T-helper 1 cell treated with Interleukin-12 subunit alpha and Interleukin-12 subunit beta and Interleukin-4 antibody, amounts not matched to agents 30 ng/mL and 1 ng/mL, for 36 hours (primary cell): ENCODE data around the gene NR3C2. TPM values are rescaled to one million over a fixed set of nuclear protein-coding genes. Genes with fewer than 3 reads are reported as not detected.
"Not testable (repeated sequence)": the region's sequence is repeated elsewhere in the genome, so short reads cannot be mapped to it uniquely, and the experiment has no call there.

Source experiments
- intact Hi-C: fragments of 100-400 bp; cut with micrococcal nuclease; formaldehyde crosslinking; loops from one replicate; pipeline ENCODE4 v1.15.1; 2024
- total RNA-seq: library from RNA; stranded (reverse); gene quantifications from 2 replicates; pipeline ENCODE4 v1.2.3, GENCODE V29; 2022

The NR3C2 gene
- total RNA-seq, 1 donor from 2014 or later, result 0.83 TPM

DNA sequence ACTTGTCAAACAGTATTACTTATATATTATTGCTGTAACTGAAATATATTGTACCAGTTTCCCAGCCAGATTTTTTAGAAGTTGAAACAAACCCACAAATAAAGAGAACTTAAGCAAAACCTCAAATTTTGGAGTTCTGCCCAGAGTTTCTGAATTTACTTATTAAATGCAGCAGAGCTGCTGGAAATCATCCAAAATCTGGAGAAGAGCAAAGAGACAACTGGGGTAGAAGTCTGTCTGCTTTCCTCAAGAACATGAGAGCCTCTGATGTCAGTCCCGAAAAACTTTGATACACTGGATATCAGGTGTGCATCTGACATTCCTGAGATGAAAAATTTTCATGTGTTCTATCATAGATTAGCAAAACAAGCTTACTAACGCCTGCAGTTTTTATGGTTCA lies 325.9 kb downstream of the NR3C2 start:
- intact Hi-C loops, result no loop called here

DNA sequence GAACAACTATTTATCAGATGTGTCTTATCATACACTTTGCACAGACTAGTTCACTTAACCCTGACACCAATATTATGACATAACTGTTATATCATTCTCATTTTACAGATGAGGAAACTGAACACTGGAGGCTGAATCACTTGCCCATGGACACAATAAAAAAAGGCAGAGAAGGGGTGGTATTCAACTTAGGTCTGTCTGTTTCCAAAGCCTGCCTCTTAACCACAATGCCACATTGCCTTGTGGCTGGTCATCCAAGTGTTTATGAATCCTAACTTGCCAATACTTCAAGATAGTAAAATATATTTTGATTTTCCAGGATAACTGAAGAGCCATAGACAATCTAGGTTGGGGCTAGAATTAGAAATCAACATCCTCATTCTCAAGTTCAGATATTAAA lies 327.8 kb downstream of the NR3C2 start:
- intact Hi-C loops, result no loop called here

DNA sequence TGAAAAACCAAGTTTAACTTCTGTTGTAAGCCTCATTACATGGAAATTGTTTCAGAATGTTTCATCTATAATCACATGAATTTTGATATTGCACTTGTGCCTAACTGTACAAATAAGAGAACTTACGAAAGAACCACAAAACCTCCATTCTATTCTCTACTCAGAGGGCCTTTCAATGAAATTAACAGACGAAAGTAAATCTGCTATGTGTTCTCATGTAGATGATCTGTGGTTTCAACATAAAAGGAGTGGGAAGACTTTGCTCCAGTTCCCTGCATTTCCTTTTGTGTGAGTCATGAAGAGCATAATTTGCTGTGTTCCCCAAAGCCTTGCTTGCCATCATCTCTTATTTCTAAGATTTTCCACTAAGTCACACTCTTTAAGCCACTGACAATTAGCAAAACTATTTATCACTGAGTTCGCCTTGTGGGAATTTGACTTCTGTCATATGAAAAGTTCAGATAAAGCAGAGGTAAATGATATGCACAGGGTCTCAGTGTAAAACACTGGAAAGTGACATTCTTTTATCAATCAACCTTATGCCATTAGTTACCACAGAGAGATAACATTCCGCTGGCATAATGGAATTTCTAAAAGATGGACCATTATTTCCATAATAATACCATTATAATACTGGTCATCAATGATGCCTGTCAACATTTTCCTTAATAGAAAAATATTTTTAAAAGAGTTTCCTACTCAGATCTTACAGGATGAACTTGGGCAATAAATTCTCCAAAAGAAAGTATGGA lies 329.8 kb downstream of the NR3C2 start:
- intact Hi-C loops, result no loop called here

DNA sequence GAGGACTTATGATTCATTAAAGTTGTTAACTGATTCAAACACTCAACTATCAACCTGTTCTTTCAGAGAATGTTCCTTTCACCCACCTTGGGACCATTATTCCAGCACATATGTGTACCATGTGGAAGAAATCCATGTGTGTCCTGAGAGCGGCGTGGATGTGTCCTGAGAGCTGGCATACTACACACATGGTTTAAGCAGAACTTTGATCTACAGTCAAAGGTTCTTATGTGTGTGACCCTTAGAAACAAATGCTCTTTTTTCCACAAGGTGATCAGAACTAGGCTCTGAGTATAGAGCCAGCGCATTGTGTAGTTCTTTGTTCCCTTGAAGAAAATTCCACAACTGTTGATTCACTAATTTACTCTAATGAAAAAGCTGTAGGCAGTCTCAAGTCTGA lies 332.0 kb downstream of the NR3C2 start:
- intact Hi-C loops, result no loop called here

DNA sequence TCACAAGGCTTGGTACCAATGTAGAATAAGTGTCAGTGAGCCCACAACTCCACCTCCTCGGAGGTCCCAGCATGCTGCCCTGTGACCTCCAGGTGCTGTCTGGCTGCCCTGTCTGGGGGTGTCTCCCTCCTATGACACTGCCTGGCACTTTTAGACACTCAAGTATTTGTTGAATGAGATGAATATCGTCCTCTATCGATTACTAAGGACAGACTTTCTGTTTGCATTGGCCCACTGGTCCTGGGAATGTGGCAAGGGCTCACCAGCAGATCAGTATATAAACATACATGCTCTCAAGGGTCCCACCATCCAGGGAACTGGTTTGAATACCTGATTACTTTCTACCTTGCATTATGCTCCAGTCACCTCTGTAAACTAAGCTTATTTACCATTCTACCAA lies 333.0 kb downstream of the NR3C2 start:
- intact Hi-C loops, result no loop called here

DNA sequence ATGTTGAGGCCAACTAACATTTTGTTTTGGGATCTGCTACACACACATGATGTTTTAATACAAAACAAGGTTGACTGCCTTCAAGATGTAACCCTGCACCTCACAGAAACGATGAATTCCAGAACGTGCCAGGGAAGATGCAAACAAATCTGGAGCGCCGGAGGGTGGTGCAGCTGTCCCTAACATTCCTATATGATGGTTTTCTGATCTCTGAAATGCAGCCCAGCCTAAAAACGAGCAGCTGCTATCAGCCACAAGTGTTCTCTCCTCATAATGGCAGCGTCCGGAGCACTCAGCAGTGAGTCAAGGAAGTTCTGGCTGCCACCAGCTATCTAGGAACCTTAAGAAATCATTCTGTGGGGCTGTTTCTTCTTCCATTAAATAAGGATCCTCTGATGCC lies 333.4 kb downstream of the NR3C2 start:
- intact Hi-C loops, result no loop called here

DNA sequence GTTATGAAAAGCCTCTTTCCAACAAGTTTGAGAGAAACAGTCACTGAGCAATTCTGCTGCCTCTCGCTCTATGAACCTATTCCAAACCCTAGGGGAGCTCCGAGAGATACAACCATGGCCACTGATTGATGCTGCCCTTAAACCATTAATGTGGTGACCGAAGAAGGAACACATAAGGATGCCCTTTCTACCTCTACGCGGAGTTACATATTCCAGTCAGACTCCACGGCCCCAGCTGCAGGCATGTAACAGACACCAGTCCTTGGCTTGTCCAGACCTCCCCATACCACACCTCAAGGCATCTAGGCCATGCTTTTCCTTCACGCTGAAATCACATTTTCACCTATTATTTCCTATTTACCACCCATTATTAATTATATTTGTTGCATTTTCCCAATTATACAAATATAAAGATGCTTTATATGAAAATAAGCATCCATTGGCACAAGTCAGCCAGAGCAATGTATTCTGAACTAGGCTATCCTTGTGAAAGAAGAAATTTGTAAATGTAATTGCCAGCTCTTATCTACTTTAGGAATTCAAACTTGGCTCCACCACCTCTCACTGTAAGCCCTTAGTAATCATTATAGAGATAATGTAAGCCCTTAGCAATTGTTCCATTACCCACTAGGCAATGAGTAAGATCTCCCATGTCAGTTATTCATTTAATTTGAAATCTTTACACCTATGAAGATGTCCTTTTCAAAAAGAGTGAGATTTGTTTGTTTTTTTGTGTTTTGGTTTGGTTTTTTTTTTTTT lies 338.4 kb downstream of the NR3C2 start:
- intact Hi-C loops, result no loop called here

DNA sequence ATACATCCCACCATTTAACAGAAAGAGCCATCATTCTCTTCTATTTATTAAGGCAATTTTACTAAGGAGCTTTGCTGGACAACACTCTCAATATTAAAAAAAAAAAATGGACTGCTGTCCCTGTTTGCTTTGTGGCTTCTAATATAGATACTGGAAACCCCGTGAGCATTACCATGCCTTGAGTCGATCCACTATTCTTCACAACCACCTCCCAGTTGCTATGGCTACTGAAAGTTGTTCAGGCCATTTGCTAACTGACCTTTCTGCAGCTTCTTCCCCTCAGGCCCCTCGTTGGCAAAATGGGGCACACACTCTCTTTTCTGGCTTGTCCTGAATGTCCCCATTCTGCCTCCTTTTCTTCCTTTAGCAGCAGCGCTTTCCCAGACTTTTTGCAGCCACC lies 340.4 kb downstream of the NR3C2 start:
- intact Hi-C loops, result no loop called here

DNA sequence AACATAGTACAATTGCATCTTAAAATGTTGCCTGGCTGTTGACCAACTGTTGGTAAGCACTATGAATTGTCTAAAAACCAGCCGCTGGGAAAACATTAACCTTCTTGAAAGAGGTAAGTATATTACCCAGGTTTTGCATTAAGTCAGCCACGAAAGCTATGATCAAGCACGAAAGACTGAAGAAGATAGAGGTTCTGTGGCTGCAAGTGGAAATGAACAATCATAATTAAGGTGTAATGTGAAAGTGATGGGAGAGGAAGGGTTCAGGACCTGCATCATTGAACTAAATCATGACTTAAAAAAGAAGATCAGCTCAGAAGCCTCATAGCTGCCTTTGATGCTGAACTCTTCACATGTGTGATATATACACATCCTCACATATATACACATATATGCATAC lies 341.0 kb downstream of the NR3C2 start:
- intact Hi-C loops, result no loop called here

DNA sequence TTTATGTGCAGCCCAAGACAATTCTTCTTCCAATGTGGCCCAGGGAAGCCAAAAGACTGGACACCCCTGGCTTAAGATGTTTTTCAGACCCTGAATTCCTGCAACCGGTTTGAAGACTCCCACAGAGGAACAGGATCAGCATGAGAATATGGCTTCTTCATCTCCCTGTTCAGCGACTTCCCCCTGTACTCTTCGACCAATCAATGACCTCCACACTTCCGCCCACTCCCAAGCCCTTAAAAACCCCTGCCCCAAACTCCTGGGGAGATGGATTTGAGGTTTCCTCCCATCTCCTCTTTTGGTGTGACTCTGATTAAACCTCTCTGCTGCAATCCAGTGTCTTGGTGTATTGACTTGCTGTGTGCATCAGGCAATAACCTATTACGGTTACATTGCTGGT lies 344.4 kb downstream of the NR3C2 start:
- intact Hi-C loops, result no loop called here

DNA sequence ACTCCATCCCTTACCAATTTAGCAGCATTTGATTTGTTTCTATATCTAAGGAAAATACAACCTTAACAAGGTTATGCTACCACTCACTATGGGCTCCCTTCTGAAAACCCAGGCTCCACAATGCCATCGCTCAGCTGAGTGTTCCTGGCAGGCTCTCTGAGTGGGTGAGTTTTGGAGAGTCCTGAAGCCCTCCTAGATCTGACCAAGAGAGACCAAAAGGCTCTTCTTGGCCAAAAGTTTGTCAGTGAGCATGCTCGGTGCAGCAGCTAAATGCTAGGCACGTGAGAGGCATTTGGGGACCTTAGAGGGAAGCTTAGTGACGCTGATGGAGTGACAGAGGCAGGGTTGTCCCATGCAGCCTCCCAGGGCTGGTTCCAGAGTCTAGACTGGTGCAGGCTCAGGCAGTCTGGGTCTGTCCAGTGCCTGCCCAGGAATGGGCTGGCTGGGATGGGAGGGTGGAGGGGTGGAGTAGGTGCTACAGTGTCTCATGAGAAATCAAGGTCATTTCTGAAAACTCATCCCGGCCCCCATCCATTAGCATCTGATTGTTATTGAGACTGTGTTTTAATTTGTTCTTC lies 346.8 kb downstream of the NR3C2 start:
- intact Hi-C loops, result no loop called here

DNA sequence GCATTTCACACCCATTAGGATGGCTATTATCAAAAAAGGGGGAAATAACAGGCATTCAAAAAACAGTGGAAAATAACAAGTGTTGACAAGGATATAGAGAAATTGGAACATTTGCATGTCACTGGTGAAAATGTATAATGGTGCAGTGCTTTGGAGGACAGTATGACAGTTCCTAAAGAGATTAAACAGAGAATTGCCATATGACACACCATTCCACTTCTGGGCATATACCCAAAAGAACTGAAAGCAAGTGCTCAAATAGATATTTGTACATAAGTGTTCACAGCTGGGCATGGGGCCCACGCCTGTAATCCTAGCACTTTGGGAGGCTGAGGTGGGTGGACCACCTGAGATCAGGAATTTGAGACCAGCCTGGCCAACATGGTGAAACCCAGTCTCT lies 348.1 kb downstream of the NR3C2 start:
- intact Hi-C loops, result no loop called here

DNA sequence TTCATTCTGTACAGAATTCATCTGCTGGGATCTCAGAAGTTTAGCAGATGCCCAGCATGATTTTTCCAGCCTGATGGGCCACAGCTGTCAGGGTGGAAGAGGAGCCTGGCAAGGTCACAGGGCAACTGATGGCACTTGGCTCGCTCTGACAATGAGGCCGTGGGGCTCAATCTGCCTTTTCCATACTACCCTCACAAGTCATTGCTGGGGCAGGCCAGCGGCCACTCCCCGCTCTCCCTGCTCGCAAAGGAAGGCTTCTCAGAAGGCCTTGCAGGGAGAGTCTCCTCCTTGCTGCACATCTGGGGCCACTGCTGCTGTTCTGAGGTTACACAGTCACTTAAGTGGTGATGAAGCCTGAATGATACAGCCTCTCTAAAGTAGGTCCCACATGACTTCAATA lies 349.1 kb downstream of the NR3C2 start:
- intact Hi-C loops, result no loop called here

DNA sequence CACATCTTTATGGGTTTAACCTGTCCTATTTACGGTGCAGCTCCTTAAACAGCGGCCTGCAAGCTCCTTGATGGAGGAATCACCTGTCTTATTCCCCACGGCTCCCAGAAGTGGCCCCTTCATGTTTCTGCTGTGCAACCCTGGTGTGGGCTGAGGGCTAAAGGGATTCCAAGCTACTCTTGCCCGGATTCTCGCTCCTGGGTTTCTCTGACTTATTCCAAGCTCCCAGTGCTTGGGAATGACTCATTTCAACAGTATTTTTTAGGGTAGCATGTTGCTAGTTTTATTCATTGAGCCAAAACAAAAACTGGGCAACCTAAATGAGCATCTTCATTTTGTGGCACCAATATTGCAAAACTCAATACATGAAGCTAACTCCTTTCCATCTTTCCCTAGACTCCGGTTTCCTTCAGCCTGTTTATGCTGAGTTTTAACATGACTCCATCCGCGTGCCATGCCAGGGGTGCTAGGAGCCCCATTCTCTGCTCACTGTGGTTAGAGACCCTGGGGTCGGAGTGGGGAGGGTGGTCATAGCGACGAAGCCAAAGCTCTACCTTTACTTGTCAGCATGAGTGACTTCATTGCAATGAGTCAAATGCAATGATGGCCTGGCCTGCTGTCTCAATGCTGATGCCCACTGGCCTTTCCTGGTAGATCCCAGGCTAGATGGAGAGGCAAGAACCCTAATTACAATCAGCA lies 349.7 kb downstream of the NR3C2 start:
- intact Hi-C loops, result no loop called here

DNA sequence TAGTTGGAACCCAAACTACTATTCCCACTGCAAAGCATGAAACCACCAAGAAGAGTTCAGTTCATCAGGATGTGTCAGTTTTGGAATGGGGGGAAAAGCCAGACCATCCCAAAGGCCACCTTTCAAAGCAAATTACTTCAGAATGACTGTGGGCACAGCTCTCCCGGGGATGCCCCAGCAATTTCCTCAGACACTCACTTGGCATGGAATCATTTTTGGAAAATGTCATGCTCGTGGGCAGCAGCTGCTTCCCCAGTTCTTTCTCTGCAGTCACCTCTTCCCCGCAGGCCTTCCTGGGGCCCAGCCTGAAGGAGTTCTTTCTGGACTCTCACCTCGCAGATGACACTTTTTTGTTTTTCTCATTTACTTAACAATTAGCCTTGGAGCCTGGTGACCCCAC lies 350.3 kb downstream of the NR3C2 start:
- intact Hi-C loops, result no loop called here

DNA sequence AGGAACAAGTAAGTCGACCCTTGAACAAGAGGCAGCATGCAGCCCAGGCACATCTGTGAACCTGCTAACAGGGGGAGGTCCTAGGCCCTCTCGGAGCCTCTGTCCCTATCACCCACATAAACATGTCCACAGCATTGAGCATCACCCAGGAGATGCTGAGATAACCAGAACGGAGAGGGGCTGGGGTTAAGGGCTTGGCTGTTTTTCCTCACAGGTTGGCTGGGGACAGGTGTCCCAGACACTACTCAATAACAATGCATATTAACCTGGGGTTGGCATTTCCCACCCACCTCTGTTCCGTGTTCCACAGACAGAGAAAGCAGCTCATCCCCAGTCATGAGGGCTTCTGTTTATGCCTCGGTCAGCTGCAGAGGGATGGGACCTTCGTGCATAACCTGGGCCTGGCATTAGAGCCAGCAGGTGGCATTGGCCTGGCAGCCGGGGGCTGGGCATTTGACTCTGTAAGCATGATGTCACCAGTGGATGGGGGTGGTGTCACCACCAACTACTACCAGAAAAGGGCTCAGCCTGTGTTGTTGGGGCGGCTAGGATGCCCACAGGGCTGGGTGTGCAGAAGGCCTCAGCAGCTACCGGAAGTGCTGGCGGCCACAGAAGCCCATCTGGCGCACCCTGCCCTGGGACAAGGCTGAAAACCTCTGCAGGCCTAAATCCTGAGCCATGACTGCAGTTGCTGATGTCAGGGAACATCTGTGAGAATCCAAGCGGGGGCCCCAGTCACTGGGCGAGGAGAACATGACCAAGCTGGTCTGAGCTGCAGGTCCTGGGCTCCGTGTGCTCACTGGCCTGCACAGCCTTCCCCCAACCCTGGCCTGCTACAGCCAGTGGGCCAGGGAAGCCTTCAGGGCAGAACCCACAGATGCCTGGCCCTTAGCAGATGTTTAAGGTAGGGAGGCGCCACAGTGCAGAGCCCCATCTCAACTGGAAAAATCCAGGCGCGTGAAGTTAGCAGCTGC lies 351.4 kb downstream of the NR3C2 start:
- intact Hi-C loops, result no loop called here

DNA sequence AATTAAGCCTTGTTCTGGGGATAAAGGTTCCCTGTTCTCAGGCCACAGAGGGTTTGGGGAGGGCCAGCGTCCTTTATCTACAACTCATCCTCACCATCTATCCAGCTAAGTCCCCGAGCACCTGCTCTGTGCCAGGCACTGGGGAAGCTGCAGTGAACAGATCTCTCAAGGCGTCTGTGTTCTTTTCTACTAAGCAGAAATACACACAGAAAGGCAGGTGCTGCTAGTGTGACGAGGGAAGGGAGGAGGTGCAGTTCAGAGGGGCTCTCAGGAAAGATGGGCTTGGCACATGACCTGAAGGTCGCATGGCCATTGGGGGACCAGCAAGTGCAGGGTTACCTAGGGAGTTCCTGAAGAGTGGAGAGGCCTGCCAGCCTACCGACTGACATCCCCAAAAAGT lies 352.2 kb downstream of the NR3C2 start:
- intact Hi-C loops, result no loop called here

DNA sequence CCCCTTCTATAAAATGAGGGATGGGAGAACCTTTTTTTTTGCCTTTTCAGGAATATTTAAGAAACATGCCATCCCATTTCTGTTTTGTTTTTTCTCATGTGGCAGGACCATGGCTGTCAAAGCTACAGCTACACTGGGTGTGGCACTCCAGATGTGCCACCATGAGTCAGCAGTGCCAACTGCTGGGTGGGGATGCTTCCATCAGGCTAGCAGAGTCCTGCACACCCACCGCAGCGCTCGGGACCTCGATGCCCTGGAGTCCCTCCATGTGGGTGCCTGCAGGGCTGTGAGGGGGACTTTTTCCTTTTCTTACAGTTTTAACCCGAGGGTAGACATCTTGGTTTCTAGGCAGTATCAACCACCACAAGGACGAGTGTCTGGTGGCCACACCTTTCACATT lies 352.6 kb downstream of the NR3C2 start:
- intact Hi-C loops, result no loop called here

DNA sequence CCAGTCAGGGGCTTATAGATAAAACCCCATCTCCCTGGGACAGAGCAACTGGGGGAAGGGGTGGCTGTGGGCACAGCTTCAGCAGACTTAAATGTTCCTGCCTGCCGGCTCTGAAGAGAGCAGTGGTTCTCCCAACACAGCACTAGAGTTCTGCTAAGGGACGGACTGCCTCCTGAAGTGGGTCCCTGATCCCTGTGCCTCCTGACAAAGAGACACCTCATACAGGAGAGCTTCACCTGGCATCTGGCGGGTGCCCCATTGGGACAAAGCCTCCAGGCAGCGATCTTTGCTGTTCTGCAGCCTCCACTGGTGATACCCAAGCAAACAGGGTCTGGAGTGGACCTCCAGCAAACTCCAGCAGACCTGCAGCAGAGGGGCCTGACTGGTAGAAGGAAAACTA lies 359.1 kb downstream of the NR3C2 start:
- intact Hi-C loops, result not testable (repeated sequence)

DNA sequence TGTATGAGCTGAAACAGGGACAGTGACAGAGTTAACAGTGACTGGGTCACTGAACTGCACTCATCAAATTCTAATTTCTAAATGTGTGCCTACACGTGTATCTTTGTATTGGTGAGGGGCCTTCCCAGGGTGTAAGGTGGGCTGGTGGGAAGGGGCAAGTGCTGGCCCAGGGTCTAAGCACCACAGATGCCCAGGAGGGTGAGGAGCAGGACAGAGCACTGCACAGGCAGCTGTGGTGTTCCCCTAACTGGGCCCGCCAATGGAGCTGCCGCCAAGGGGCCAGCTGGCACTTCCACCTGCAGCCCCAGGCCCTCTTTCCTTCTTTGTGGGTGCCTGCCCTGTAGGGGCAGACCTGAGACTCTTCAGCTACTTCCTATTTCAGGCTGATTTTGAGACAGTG lies 360.5 kb downstream of the NR3C2 start:
- intact Hi-C loops, result no loop called here

DNA sequence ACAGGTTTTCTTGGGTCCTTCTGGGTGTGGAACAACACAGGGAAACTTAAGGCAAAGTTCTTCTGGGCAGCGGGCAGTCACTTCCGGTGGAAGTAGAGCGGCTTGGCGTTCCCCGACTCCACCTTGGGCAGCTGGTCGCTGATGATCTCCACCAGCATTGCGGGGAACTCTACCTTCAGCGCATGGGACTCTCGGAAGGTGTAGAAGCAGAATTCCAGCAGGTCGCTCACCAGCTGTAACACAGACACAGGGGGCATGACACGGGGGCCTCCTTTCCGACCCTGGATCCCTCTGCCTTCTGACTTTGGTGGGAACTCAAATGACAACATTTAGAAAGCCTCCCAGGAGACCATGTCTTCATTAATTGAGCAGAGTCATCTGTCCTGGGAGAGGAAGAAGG lies 360.9 kb downstream of the NR3C2 start:
- intact Hi-C loops, result no loop called here
